Panc1 (cell line): ENCODE measurements around the gene CNTN1. TPM values are rescaled to one million over a fixed set of nuclear protein-coding genes. Genes with fewer than 3 reads are reported as not detected.
"Not testable (repeated sequence)": the region's sequence is repeated elsewhere in the genome, so short reads cannot be mapped to it uniquely, and the experiment has no call there.

Source experiments
- ATAC-seq: fragments of 200-7000 bp; cut with Tn5 transposase; 2 replicates; pipeline ENCODE4 v1.9.1; 2020; ENCODE audit warnings: mild to moderate bottlenecking, moderate library complexity
- BruUV-seq: library from RNA; stranded (reverse); fragments of 400-500 nt; replicated peaks from 2 replicates; lab custom pipeline; 2021; lab: Mats Ljungman, UMichigan
- CTCF ChIA-PET: fragments of 300-600 bp; sonication (Branson Sonifier 250); formaldehyde crosslinking; loops from one replicate; lab custom pipeline; 2022; ENCODE audit warnings: antibody characterized with exemption; lab: Charles Lee
- POLR2A ChIA-PET: fragments of 300-600 bp; sonication (Branson Sonifier 250); formaldehyde crosslinking; loops from one replicate; lab custom pipeline; 2022; ENCODE audit warnings: antibody characterized with exemption; lab: Charles Lee
- DNase-seq: peaks from one replicate; pipeline ENCODE4 v3.0.0-alpha.2; 2010; ENCODE audit warnings: low read depth, low spot score
- H3K27ac ChIP-seq: 2 replicates; pipeline ENCODE4 v1.5.1; 2011; ENCODE audit warnings: mild to moderate bottlenecking, low read length, inconsistent platforms
- H3K27me3 ChIP-seq: fragments of 200-500 bp; sonication (Bioruptor generic); 2 replicates; pipeline ENCODE4 v1.6.0; 2014; ENCODE audit warnings: low read length, inconsistent platforms; ENCODE audit not compliant: control insufficient read depth, insufficient read depth
- H3K36me3 ChIP-seq: fragments of 200-500 bp; sonication (Bioruptor generic); 2 replicates; pipeline ENCODE4 v1.5.1; 2014; ENCODE audit warnings: inconsistent platforms, mild to moderate bottlenecking, low read length, moderate library complexity; ENCODE audit not compliant: control insufficient read depth, insufficient read depth
- H3K4me1 ChIP-seq: 2 replicates; pipeline ENCODE4 v1.5.1; 2011; ENCODE audit warnings: inconsistent platforms, mild to moderate bottlenecking, low read length, moderate library complexity; ENCODE audit not compliant: control insufficient read depth, insufficient read depth
- H3K4me3 ChIP-seq, 2 experiments: 2 replicates each; pipeline ENCODE4 v1.5.1; 2011 to 2012; ENCODE audit warnings: low read depth in 2 of 2, low read length in 2 of 2, mild to moderate bottlenecking in 2 of 2, inconsistent platforms in 1 of 2, moderate library complexity in 1 of 2
- H3K9me3 ChIP-seq: fragments of 200-500 bp; sonication (Bioruptor generic); 2 replicates; pipeline ENCODE4 v1.5.1; 2014; ENCODE audit warnings: low read depth, mild to moderate bottlenecking, inconsistent platforms, low read length, moderate library complexity; ENCODE audit not compliant: control insufficient read depth, insufficient read depth
- POLR2AphosphoS5 ChIP-seq: IDR thresholded peaks from 2 replicates; pipeline ENCODE4 v1.6.1; 2012; ENCODE audit warnings: mild to moderate bottlenecking, low read depth, low read length, moderate library complexity
- SIN3A ChIP-seq: IDR thresholded peaks from 2 replicates; pipeline ENCODE4 v1.6.1; 2012; ENCODE audit warnings: low read depth, mild to moderate bottlenecking, low read length, moderate library complexity, borderline replicate concordance; ENCODE audit not compliant: insufficient read depth
- TCF7L2 ChIP-seq: IDR thresholded peaks from 2 replicates; pipeline ENCODE4 v1.6.1; 2011; ENCODE audit warnings: mild to moderate bottlenecking, low read depth, low read length, inconsistent platforms
- in situ Hi-C: cut with HindIII; loops from 2 replicates; pipeline ENCODE4 v1.10.0; 2016; ENCODE audit warnings: low sequenced_read_pairs, low pct_unique_long_range_greater_than_20kb
- intact Hi-C: fragments of 100-400 bp; cut with micrococcal nuclease; formaldehyde crosslinking; loops from one replicate; pipeline ENCODE4 v1.10.0; 2022; ENCODE audit not compliant: unreplicated experiment
- total RNA-seq: library from RNA; stranded (reverse); gene quantifications from one replicate; pipeline ENCODE4 v1.2.1, GENCODE V29; 2021; ENCODE audit not compliant: unreplicated experiment
- TF ChIP-seq, protein P1 (sequence below), 2 experiments: IDR thresholded peaks; 2 replicates each; pipeline ENCODE4 v1.6.1; 2011 to 2012; ENCODE audit warnings: low read depth in 2 of 2, control low read depth in 1 of 2, low read length in 1 of 2, mild to moderate bottlenecking in 1 of 2, moderate library complexity in 1 of 2; ENCODE audit not compliant: insufficient read depth in 1 of 2
- TF ChIP-seq, protein P2 (sequence below): fragments of 450-650 bp; IDR thresholded peaks from 2 replicates; pipeline ENCODE4 v1.5.1; 2017; ENCODE audit warnings: mild to moderate bottlenecking

Gene CNTN1
- total RNA-seq, 1 experiment from 2014 or later: not detected

DNA sequence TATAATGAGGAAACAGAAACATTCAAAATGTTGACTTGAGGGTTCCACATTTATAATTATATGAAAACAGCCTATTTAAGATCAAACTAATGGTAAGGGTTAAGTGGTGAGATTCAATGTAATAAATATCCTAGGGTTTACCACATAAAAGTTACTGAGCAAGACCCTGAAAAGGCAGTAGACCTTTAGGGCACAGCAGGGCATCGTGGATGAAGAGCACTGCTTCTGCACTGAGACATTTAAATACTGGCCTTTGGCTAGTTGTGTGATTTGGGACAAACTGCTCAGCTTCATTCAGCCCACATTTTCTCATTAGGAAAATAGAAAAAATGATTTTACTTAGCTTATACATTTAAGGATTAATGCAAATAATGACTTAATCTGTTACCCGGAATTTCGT is 42.0 kb downstream of the CNTN1 start:
- BruUV-seq: no TSS peak
- no peaks in the 10 kb centered on the region for H3K4me1 ChIP-seq
- no peaks in the 10 kb centered on the region for H3K9me3 ChIP-seq
- CTCF ChIA-PET: no interaction called here
- DNase-seq: no peak
- no peak overlapping the region for H3K4me3 ChIP-seq
- TF ChIP-seq POLR2AphosphoS5 (no peak), SIN3A (no peak)
- TF ChIP-seq, protein P1, sequence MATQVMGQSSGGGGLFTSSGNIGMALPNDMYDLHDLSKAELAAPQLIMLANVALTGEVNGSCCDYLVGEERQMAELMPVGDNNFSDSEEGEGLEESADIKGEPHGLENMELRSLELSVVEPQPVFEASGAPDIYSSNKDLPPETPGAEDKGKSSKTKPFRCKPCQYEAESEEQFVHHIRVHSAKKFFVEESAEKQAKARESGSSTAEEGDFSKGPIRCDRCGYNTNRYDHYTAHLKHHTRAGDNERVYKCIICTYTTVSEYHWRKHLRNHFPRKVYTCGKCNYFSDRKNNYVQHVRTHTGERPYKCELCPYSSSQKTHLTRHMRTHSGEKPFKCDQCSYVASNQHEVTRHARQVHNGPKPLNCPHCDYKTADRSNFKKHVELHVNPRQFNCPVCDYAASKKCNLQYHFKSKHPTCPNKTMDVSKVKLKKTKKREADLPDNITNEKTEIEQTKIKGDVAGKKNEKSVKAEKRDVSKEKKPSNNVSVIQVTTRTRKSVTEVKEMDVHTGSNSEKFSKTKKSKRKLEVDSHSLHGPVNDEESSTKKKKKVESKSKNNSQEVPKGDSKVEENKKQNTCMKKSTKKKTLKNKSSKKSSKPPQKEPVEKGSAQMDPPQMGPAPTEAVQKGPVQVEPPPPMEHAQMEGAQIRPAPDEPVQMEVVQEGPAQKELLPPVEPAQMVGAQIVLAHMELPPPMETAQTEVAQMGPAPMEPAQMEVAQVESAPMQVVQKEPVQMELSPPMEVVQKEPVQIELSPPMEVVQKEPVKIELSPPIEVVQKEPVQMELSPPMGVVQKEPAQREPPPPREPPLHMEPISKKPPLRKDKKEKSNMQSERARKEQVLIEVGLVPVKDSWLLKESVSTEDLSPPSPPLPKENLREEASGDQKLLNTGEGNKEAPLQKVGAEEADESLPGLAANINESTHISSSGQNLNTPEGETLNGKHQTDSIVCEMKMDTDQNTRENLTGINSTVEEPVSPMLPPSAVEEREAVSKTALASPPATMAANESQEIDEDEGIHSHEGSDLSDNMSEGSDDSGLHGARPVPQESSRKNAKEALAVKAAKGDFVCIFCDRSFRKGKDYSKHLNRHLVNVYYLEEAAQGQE (IDR thresholded peaks at IDR 0.05; ENCODE audit: insufficient read depth in 1 of 2, low read depth in 2 of 2, low read length in 1 of 2): no peak
- TF ChIP-seq, protein P2, sequence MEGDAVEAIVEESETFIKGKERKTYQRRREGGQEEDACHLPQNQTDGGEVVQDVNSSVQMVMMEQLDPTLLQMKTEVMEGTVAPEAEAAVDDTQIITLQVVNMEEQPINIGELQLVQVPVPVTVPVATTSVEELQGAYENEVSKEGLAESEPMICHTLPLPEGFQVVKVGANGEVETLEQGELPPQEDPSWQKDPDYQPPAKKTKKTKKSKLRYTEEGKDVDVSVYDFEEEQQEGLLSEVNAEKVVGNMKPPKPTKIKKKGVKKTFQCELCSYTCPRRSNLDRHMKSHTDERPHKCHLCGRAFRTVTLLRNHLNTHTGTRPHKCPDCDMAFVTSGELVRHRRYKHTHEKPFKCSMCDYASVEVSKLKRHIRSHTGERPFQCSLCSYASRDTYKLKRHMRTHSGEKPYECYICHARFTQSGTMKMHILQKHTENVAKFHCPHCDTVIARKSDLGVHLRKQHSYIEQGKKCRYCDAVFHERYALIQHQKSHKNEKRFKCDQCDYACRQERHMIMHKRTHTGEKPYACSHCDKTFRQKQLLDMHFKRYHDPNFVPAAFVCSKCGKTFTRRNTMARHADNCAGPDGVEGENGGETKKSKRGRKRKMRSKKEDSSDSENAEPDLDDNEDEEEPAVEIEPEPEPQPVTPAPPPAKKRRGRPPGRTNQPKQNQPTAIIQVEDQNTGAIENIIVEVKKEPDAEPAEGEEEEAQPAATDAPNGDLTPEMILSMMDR: no peak
- H3K27ac ChIP-seq: no peak overlapping the region
- POLR2A ChIA-PET: no interaction called here
- ATAC-seq: no peak
- H3K27me3 ChIP-seq: no peaks in the 10 kb centered on the region
- no peaks in the 10 kb centered on the region for H3K36me3 ChIP-seq
- intact Hi-C loops: no loop called here
- in situ Hi-C loops: no loop called here

DNA sequence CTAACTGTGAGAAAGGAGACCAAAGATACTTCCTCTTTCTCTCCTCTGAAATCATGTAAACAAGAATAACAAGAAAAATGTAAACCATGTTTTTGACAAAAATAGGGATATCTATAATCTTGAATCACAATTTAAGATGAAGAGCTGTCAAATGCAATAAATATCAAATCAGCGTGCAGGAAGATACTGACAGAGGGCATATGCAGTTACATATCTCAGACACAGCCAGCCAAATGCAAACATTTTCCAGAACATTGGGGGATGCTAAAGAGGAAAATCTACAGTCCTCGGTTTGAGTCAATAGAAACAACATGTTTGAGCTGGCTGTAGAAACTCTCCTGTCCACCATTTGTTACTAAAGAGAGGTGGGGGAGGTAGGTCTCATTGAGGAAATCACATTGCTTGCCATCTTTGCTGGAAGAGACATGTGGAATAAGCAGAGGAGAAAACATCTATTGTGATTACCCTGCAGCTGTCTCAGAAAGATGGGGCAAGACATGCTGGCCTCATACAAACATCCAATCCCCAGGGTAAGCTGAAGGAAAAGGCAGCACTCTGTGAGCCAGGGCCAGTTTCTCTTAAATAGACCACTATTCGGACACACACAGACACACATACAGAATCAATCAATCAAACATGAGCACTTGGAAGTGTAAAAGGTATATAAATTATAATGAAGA is 43.5 kb downstream of the CNTN1 start:
- intact Hi-C loops: no loop called here
- ATAC-seq (no peak), DNase-seq (no peak)
- no peak overlapping the region for H3K4me3 ChIP-seq
- no peaks in the 10 kb centered on the region for H3K36me3 ChIP-seq
- CTCF ChIA-PET: no interaction called here
- in situ Hi-C loops: no loop called here
- H3K9me3 ChIP-seq: no peaks in the 10 kb centered on the region
- TF ChIP-seq, protein P1 (IDR thresholded peaks at IDR 0.05; ENCODE audit: insufficient read depth in 1 of 2, low read depth in 2 of 2, low read length in 1 of 2): no peak
- TF ChIP-seq POLR2AphosphoS5 (no peak), TCF7L2 (no peak), SIN3A (no peak)
- TF ChIP-seq, protein P2: no peak
- H3K4me1 ChIP-seq: no peaks in the 10 kb centered on the region
- POLR2A ChIA-PET: no interaction called here
- no peaks in the 10 kb centered on the region for H3K27me3 ChIP-seq
- no TSS peak for BruUV-seq
- no peak overlapping the region for H3K27ac ChIP-seq

DNA sequence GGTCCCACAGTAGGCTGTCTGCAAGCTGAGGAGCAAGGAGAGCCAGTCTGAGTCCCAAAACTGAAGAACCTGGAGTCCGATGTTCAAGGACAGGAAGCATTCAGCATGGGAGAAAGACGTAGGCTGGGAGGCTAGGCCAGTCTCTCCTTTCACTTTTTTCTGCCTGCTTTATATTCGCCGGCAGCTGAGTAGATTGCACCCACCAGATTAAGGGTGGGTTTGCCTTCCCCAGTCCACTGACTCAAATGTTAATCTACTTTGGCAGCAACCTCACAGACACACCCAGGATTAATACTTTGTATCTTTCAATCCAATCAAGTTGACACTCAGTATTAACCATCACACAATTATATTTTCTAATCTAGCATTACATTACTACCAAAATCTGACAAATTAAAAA is 45.2 kb downstream of the CNTN1 start:
- in situ Hi-C loops, H3K27me3 ChIP-seq, POLR2A ChIA-PET, H3K36me3 ChIP-seq, H3K27ac ChIP-seq, intact Hi-C loops, BruUV-seq, H3K4me1 ChIP-seq, DNase-seq, ATAC-seq, CTCF ChIA-PET, H3K9me3 ChIP-seq, H3K4me3 ChIP-seq: not testable (repeated sequence)
